ENCODE measurements around the gene WDFY3.
A peak's percentile ranks its signal among the peaks of the same experiment; 100 is the strongest.
"Not testable (repeated sequence)": the region's sequence is repeated elsewhere in the genome, so short reads cannot be mapped to it uniquely, and the experiment has no call there.

Gene WDFY3

GRCh38 chr4:84697159-84697558 is 269.3 kb downstream of the WDFY3 start:
- WGBS, 2 experiments (ENCODE audit: insufficient coverage in 2 of 2), result 100% methylated on average over 1 of the region's 2 CpGs; no CpG with 5 or more reads in 1 of the 2 experiments
- H3K36me3 ChIP-seq (ENCODE audit: control insufficient read depth, insufficient read depth, low read length), result peaks cover 84% of the 10 kb centered on the region
- no peaks in the 10 kb centered on the region for H3K9me3 ChIP-seq (ENCODE audit: control insufficient read depth, low read length)
- no peak overlapping the region for H3K27ac ChIP-seq (ENCODE audit: low read depth, low read length, severe bottlenecking)
- H3K4me3 ChIP-seq (ENCODE audit: extremely low read depth, insufficient read depth, low read length, poor library complexity, severe bottlenecking), result no peak overlapping the region
- H3K4me1 ChIP-seq (ENCODE audit: control insufficient read depth, insufficient read depth, low read length, poor library complexity, severe bottlenecking), result no peaks in the 10 kb centered on the region

- H3K4me1 ChIP-seq (ENCODE audit: control insufficient read depth, insufficient read depth, low read length, poor library complexity, severe bottlenecking), result peaks cover 19% of the 10 kb centered on the region
- peak overlapping the region; percentile 85 for H3K27ac ChIP-seq (ENCODE audit: low read depth, low read length, severe bottlenecking)
- no peaks in the 10 kb centered on the region for H3K9me3 ChIP-seq (ENCODE audit: control insufficient read depth, low read length)
- H3K4me3 ChIP-seq (ENCODE audit: extremely low read depth, insufficient read depth, low read length, poor library complexity, severe bottlenecking), result no peak overlapping the region
- WGBS, 2 experiments (ENCODE audit: insufficient coverage in 2 of 2), result 100% methylated on average over 1 of the region's 1 CpG; no CpG with 5 or more reads in 1 of the 2 experiments
- H3K36me3 ChIP-seq (ENCODE audit: control insufficient read depth, insufficient read depth, low read length), result peaks cover 80% of the 10 kb centered on the region
Measured at GRCh38 chr4:84691800-84692199, 274.7 kb downstream of the WDFY3 start.

- peaks cover 80% of the 10 kb centered on the region for H3K36me3 ChIP-seq (ENCODE audit: control insufficient read depth, insufficient read depth, low read length)
- peak overlapping the region; percentile 85 for H3K27ac ChIP-seq (ENCODE audit: low read depth, low read length, severe bottlenecking)
- WGBS, 2 experiments (ENCODE audit: insufficient coverage in 2 of 2), result 100% methylated on average over 1 of the region's 1 CpG; no CpG with 5 or more reads in 1 of the 2 experiments
Measured at GRCh38 chr4:84691170-84691691, 275.3 kb downstream of the WDFY3 start.

GRCh38 chr4:84690481-84690880 is 276.0 kb downstream of the WDFY3 start:
- H3K36me3 ChIP-seq (ENCODE audit: control insufficient read depth, insufficient read depth, low read length), result peaks cover 79% of the 10 kb centered on the region
- H3K4me3 ChIP-seq (ENCODE audit: extremely low read depth, insufficient read depth, low read length, poor library complexity, severe bottlenecking), result no peak overlapping the region
- 80 to 94% methylated on average over 2 to 5 of the region's 7 CpGs for WGBS, 2 experiments (ENCODE audit: insufficient coverage in 2 of 2)
- H3K27ac ChIP-seq (ENCODE audit: low read depth, low read length, severe bottlenecking), result no peak overlapping the region
- H3K9me3 ChIP-seq (ENCODE audit: control insufficient read depth, low read length), result no peaks in the 10 kb centered on the region
- peaks cover 19% of the 10 kb centered on the region for H3K4me1 ChIP-seq (ENCODE audit: control insufficient read depth, insufficient read depth, low read length, poor library complexity, severe bottlenecking)

More at GRCh38 chr4:84691170-84691691, 275.3 kb downstream of the WDFY3 start:
- no peak overlapping the region for H3K4me3 ChIP-seq (ENCODE audit: extremely low read depth, insufficient read depth, low read length, poor library complexity, severe bottlenecking)
- peaks cover 19% of the 10 kb centered on the region for H3K4me1 ChIP-seq (ENCODE audit: control insufficient read depth, insufficient read depth, low read length, poor library complexity, severe bottlenecking)
- no peaks in the 10 kb centered on the region for H3K9me3 ChIP-seq (ENCODE audit: control insufficient read depth, low read length)

GRCh38 chr4:84689197-84689596 is 277.3 kb downstream of the WDFY3 start:
- H3K27ac ChIP-seq (ENCODE audit: low read depth, low read length, severe bottlenecking), result no peak overlapping the region
- H3K4me1 ChIP-seq (ENCODE audit: control insufficient read depth, insufficient read depth, low read length, poor library complexity, severe bottlenecking), result peaks cover 19% of the 10 kb centered on the region
- H3K9me3 ChIP-seq (ENCODE audit: control insufficient read depth, low read length), result no peaks in the 10 kb centered on the region
- peaks cover 79% of the 10 kb centered on the region for H3K36me3 ChIP-seq (ENCODE audit: control insufficient read depth, insufficient read depth, low read length)
- H3K4me3 ChIP-seq (ENCODE audit: extremely low read depth, insufficient read depth, low read length, poor library complexity, severe bottlenecking), result no peak overlapping the region

GRCh38 chr4:84688605-84689004 is 277.9 kb downstream of the WDFY3 start:
- Histone ChIP-seq H3K4me1 (ENCODE audit: control insufficient read depth, insufficient read depth, low read length, poor library complexity, severe bottlenecking) (peaks cover 22% of the 10 kb centered on the region), H3K9me3 (ENCODE audit: control insufficient read depth, low read length) (no peaks in the 10 kb centered on the region), H3K4me3 (ENCODE audit: extremely low read depth, insufficient read depth, low read length, poor library complexity, severe bottlenecking) (no peak overlapping the region), H3K27ac (ENCODE audit: low read depth, low read length, severe bottlenecking) (no peak overlapping the region), H3K36me3 (ENCODE audit: control insufficient read depth, insufficient read depth, low read length) (peaks cover 79% of the 10 kb centered on the region)
- WGBS, 2 experiments (ENCODE audit: insufficient coverage in 2 of 2), result 96 to 100% methylated on average over 5 of the region's 5 CpGs

GRCh38 chr4:84685105-84685504 is 281.4 kb downstream of the WDFY3 start:
- peaks cover 29% of the 10 kb centered on the region for H3K4me1 ChIP-seq (ENCODE audit: control insufficient read depth, insufficient read depth, low read length, poor library complexity, severe bottlenecking)
- H3K9me3 ChIP-seq (ENCODE audit: control insufficient read depth, low read length), result no peaks in the 10 kb centered on the region
- H3K27ac ChIP-seq (ENCODE audit: low read depth, low read length, severe bottlenecking), result no peak overlapping the region
- peaks cover 88% of the 10 kb centered on the region for H3K36me3 ChIP-seq (ENCODE audit: control insufficient read depth, insufficient read depth, low read length)
- no peak overlapping the region for H3K4me3 ChIP-seq (ENCODE audit: extremely low read depth, insufficient read depth, low read length, poor library complexity, severe bottlenecking)
- no CpG with 5 or more reads among the region's 1 CpG for WGBS, 2 experiments (ENCODE audit: insufficient coverage in 2 of 2)

GRCh38 chr4:84684361-84684760 is 282.1 kb downstream of the WDFY3 start:
- Histone ChIP-seq H3K4me1 (ENCODE audit: control insufficient read depth, insufficient read depth, low read length, poor library complexity, severe bottlenecking) (peaks cover 29% of the 10 kb centered on the region), H3K4me3 (ENCODE audit: extremely low read depth, insufficient read depth, low read length, poor library complexity, severe bottlenecking) (no peak overlapping the region), H3K36me3 (ENCODE audit: control insufficient read depth, insufficient read depth, low read length) (peaks cover 91% of the 10 kb centered on the region), H3K27ac (ENCODE audit: low read depth, low read length, severe bottlenecking) (no peak overlapping the region), H3K9me3 (ENCODE audit: control insufficient read depth, low read length) (no peaks in the 10 kb centered on the region)
- WGBS, 2 experiments (ENCODE audit: insufficient coverage in 2 of 2), result 92 to 100% methylated on average over 1 to 2 of the region's 3 CpGs

- H3K4me3 ChIP-seq (ENCODE audit: extremely low read depth, insufficient read depth, low read length, poor library complexity, severe bottlenecking), result no peak overlapping the region
- peaks cover 31% of the 10 kb centered on the region for H3K4me1 ChIP-seq (ENCODE audit: control insufficient read depth, insufficient read depth, low read length, poor library complexity, severe bottlenecking)
- H3K9me3 ChIP-seq (ENCODE audit: control insufficient read depth, low read length), result no peaks in the 10 kb centered on the region
- WGBS, 2 experiments (ENCODE audit: insufficient coverage in 2 of 2), result 92 to 96% methylated on average over 5 of the region's 7 CpGs
- H3K27ac ChIP-seq (ENCODE audit: low read depth, low read length, severe bottlenecking), result peak overlapping the region; percentile 5
- H3K36me3 ChIP-seq (ENCODE audit: control insufficient read depth, insufficient read depth, low read length), result peaks cover 91% of the 10 kb centered on the region
Measured at GRCh38 chr4:84683064-84683850, 283.2 kb downstream of the WDFY3 start.

GRCh38 chr4:84682661-84683060 is 283.8 kb downstream of the WDFY3 start:
- not testable (repeated sequence) for H3K4me3 ChIP-seq (ENCODE audit: extremely low read depth, insufficient read depth, low read length, poor library complexity, severe bottlenecking); H3K9me3 ChIP-seq (ENCODE audit: control insufficient read depth, low read length)
- WGBS, 2 experiments (ENCODE audit: insufficient coverage in 2 of 2), result 91 to 97% methylated on average over 4 of the region's 4 CpGs
- peaks cover 32% of the 10 kb centered on the region for H3K4me1 ChIP-seq (ENCODE audit: control insufficient read depth, insufficient read depth, low read length, poor library complexity, severe bottlenecking)
- peak overlapping the region; percentile 75 for H3K27ac ChIP-seq (ENCODE audit: low read depth, low read length, severe bottlenecking)
- H3K36me3 ChIP-seq (ENCODE audit: control insufficient read depth, insufficient read depth, low read length), result peaks cover 91% of the 10 kb centered on the region

Measured in mesodermal cell (in vitro differentiated cells).